Esophagus (tissue), 2 donors: ENCODE data around the gene TNN. TPM values are rescaled to one million over a fixed set of nuclear protein-coding genes. Genes with fewer than 3 reads are reported as not detected.

ENCODE experiments used
- H3K27ac ChIP-seq, 2 donors: one replicate each; pipeline ENCODE4 v1.5.1; 2013; ENCODE audit warnings: low read depth in 2 of 2, mild to moderate bottlenecking in 2 of 2, inconsistent platforms in 1 of 2, low read length in 1 of 2, moderate library complexity in 1 of 2
- H3K27me3 ChIP-seq, 2 donors: one replicate each; pipeline ENCODE4 v1.6.1; 2013; ENCODE audit warnings: low read length in 2 of 2, control low read depth in 1 of 2, mild to moderate bottlenecking in 1 of 2; ENCODE audit not compliant: insufficient read depth in 2 of 2, control insufficient read depth in 1 of 2
- H3K36me3 ChIP-seq, 2 donors: one replicate each; pipeline ENCODE4 v1.6.1; 2013; ENCODE audit warnings: low read length in 1 of 2; ENCODE audit not compliant: control insufficient read depth in 2 of 2, insufficient read depth in 2 of 2
- H3K4me1 ChIP-seq, 2 donors: one replicate each; pipeline ENCODE4 v1.6.1; 2013; ENCODE audit warnings: low read length in 1 of 2; ENCODE audit not compliant: control insufficient read depth in 2 of 2, insufficient read depth in 2 of 2
- H3K4me3 ChIP-seq, 2 donors: one replicate each; pipeline ENCODE4 v1.5.1; 2013; ENCODE audit warnings: low read length in 2 of 2, mild to moderate bottlenecking in 2 of 2, low read depth in 1 of 2, moderate library complexity in 1 of 2
- H3K9me3 ChIP-seq, 2 donors: one replicate each; pipeline ENCODE4 v1.6.1; 2013; ENCODE audit warnings: mild to moderate bottlenecking in 2 of 2, low read depth in 1 of 2, low read length in 1 of 2, moderate library complexity in 1 of 2; ENCODE audit not compliant: control insufficient read depth in 2 of 2, insufficient read depth in 1 of 2
- WGBS, 2 donors: extraction: QIAGEN DNeasy Blood & Tissue Kit; methylation state at CpG; one replicate each; pipeline ENCODE4 v1.1.7; 2013; 5-methylcytosine and 5-hydroxymethylcytosine counted together
- polyA plus RNA-seq, 2 donors: library from polyadenylated mRNA; stranded (reverse); fragments of 200-250 nt; gene quantifications; one replicate each; pipeline ENCODE4 v1.2.3, GENCODE V29; 2013
- donor health status: healthy with polysubstance abuse.
- donor health status: Bipolar disorder and iron deficiency.

The TNN gene
- polyA plus RNA-seq, 2 donors, result 0.07 to 0.08 TPM

DNA sequence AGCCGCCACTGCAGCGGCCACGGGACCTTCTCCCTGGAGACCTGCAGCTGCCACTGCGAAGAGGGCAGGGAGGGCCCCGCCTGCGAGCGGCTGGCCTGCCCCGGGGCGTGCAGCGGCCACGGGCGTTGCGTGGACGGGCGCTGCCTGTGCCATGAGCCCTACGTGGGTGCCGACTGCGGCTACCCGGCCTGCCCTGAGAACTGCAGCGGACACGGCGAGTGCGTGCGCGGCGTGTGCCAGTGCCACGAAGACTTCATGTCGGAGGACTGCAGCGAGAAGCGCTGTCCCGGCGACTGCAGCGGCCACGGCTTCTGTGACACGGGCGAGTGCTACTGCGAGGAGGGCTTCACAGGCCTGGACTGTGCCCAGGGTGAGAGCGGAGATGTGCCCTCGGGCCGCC, 11.7 kb downstream of the TNN start:
- H3K4me3 ChIP-seq, result no peak overlapping the region
- H3K4me1 ChIP-seq, result no peaks in the 10 kb centered on the region
- no peaks in the 10 kb centered on the region for H3K27me3 ChIP-seq
- 94 to 95% methylated on average over 40 of the region's 40 CpGs for WGBS, 2 donors
- H3K27ac ChIP-seq, result no peak overlapping the region
- no peaks in the 10 kb centered on the region for H3K36me3 ChIP-seq
- no peaks in the 10 kb centered on the region for H3K9me3 ChIP-seq

DNA sequence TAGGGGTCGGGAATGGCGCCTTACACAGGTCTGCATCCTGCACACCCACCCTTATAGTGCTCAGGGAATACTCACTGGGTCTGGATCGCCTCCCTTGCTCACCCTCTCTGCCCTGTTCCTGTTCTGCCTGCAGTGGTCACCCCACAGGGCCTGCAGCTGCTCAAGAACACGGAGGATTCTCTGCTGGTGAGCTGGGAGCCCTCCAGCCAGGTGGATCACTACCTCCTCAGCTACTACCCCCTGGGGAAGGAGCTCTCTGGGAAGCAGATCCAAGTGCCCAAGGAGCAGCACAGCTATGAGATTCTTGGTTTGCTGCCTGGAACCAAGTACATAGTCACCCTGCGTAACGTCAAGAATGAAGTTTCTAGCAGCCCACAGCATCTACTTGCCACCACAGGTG, 12.4 kb downstream of the TNN start:
- H3K27ac ChIP-seq, result no peak overlapping the region
- H3K27me3 ChIP-seq, result no peaks in the 10 kb centered on the region
- no peak overlapping the region for H3K4me3 ChIP-seq
- H3K36me3 ChIP-seq, result no peaks in the 10 kb centered on the region
- H3K4me1 ChIP-seq, result no peaks in the 10 kb centered on the region
- 78 to 79% methylated on average over 6 of the region's 6 CpGs for WGBS, 2 donors
- H3K9me3 ChIP-seq, result no peaks in the 10 kb centered on the region

DNA sequence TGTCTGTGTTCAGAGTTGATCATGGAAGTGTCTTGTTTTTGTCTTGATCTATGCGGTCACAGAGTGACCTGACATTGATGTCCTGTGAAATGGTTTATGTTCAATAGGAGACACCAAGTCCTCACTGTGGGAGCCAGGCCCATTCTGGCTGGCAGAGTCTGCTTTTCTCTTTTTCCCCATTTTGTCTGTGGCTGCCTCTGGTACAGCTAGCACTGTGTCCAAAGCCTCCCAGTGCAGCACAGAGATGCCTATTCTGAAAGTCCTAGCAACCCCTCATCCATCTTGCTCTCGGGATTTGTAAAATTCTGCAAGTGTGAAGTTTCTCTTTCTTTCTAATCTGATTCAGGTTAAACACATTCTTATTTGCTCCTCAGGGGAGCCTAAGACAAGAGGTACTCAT, 14.3 kb downstream of the TNN start:
- Histone ChIP-seq H3K9me3 (no peaks in the 10 kb centered on the region), H3K4me3 (no peak overlapping the region), H3K27me3 (no peaks in the 10 kb centered on the region), H3K27ac (no peak overlapping the region), H3K4me1 (no peaks in the 10 kb centered on the region), H3K36me3 (no peaks in the 10 kb centered on the region)
- 89 to 91% methylated on average over 2 of the region's 2 CpGs for WGBS, 2 donors

DNA sequence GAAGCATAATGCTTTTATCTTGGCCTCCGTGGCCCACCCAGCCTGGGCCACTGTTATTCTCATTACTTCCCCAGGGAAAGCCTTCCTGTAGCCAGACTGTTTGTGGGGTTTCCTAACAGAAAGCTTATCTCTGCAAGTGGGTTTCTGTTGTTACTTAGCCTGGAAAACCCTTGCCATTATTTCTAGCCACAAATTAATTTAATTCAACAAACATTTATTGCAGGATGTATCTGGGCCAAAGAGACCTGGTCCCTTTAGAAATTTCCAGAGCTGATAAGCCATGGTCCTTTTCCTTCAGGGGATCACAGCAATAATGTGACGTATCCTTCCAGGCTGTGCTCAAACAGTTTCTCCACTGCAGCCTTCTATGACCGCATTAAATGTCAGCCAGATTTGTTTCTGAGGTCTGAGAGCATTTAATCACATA, 20.9 kb downstream of the TNN start:
- no peaks in the 10 kb centered on the region for H3K4me1 ChIP-seq
- no peaks in the 10 kb centered on the region for H3K27me3 ChIP-seq
- H3K9me3 ChIP-seq, result no peaks in the 10 kb centered on the region
- no peaks in the 10 kb centered on the region for H3K36me3 ChIP-seq
- 79% methylated on average over 3 of the region's 3 CpGs for WGBS, 2 donors
- H3K4me3 ChIP-seq, result no peak overlapping the region
- H3K27ac ChIP-seq, result no peak overlapping the region

DNA sequence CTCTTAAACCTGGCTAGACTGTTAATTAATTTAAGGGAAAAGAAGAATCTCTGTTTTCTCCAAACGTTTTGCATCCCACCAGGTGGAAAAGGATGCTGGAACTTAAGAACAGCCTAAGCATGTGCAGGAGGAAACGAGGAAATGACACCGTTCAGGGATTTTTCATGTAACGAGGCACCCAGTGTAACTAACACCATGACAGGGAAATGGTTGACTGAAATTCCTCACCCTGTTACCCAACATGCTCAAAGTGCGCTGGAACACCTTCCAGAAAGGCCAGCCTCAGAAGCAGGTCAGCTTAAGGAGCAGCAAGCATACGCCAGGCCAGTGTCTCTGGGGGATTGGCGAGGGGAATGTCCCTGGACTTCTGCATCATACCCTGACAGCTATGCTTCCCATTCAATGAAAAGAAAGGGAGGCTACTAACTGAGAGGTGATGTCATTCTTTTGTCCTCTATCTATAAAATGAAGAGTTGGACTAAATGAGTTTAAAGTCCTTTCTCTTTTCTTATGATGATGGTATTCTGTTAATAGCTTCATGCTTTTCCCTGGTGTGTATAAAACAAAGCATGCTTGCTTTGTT, 21.6 kb downstream of the TNN start:
- H3K9me3 ChIP-seq, result no peaks in the 10 kb centered on the region
- H3K36me3 ChIP-seq, result no peaks in the 10 kb centered on the region
- H3K27me3 ChIP-seq, result no peaks in the 10 kb centered on the region
- H3K4me1 ChIP-seq, result no peaks in the 10 kb centered on the region
- H3K4me3 ChIP-seq, result no peak overlapping the region
- WGBS, 2 donors, result 66 to 71% methylated on average over 7 of the region's 7 CpGs
- no peak overlapping the region for H3K27ac ChIP-seq

DNA sequence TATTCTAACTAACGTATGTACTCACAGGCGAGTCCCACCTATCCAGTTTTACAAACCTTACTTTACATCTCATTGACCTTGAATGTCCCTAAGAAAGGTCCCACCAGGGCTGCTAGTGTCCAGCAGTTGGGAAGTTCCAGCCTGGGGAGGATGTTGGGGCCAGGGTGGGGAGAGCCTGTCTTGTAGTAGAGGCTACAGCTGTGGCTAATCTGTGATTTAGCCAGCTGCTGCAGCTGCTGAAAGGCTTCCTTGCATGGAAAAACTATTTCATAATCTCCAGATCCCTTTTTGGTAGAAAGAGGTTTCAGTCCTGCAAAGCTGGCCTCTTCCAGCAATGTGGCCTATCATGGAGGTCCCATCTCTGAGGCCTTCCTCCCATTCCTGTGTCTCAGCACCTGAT, 23.1 kb downstream of the TNN start:
- WGBS, 2 donors, result 92 to 97% methylated on average over 2 of the region's 2 CpGs
- Histone ChIP-seq H3K4me3 (no peak overlapping the region), H3K9me3 (no peaks in the 10 kb centered on the region), H3K4me1 (no peaks in the 10 kb centered on the region), H3K36me3 (no peaks in the 10 kb centered on the region), H3K27me3 (no peaks in the 10 kb centered on the region), H3K27ac (no peak overlapping the region)

DNA sequence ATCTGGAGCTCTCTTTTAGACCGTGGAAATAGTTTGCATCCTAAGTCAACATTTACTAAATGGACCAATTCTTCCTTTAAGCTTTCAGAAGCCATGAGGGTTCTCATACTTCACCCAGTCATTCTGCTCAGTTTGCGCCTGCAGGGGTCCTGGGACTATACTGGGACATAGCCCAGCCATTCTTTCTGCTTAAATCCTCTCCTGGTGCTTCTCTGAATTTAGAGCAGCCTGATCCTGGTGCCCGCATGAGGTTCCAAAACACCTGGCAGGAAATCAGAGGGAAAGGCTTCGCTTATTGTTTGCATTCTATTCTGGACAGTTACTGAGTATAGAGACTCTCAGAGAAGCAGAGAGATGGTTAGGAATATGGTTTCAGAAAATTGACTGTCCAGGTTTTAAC, 27.0 kb downstream of the TNN start:
- H3K27me3 ChIP-seq, result no peaks in the 10 kb centered on the region
- no peak overlapping the region for H3K27ac ChIP-seq
- no peaks in the 10 kb centered on the region for H3K9me3 ChIP-seq
- H3K36me3 ChIP-seq, result no peaks in the 10 kb centered on the region
- WGBS, 2 donors, result 57 to 61% methylated on average over 4 of the region's 4 CpGs
- H3K4me3 ChIP-seq, result no peak overlapping the region
- H3K4me1 ChIP-seq, result no peaks in the 10 kb centered on the region

DNA sequence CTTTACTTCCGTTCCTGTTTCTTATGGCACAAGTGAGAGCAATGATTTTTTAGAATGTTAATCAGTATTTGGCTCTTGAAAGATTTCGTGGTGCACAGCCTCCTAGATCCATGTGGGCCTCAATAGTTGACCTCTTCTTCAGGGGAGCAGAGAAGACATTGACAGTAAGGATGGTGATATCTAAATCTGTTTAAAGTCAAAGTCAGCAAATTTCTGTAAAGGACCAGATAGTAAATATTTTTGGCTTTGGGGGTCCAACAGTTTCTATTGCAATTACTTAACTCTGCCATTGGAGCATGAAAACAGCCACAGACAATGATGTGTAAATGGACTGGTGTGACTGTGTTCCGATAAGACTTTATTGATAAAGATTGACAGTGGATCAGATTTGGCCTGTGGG, 27.4 kb downstream of the TNN start:
- Histone ChIP-seq H3K9me3 (no peaks in the 10 kb centered on the region), H3K4me3 (no peak overlapping the region), H3K27me3 (no peaks in the 10 kb centered on the region), H3K36me3 (no peaks in the 10 kb centered on the region), H3K4me1 (no peaks in the 10 kb centered on the region), H3K27ac (no peak overlapping the region)
- 83 to 89% methylated on average over 3 of the region's 3 CpGs for WGBS, 2 donors

DNA sequence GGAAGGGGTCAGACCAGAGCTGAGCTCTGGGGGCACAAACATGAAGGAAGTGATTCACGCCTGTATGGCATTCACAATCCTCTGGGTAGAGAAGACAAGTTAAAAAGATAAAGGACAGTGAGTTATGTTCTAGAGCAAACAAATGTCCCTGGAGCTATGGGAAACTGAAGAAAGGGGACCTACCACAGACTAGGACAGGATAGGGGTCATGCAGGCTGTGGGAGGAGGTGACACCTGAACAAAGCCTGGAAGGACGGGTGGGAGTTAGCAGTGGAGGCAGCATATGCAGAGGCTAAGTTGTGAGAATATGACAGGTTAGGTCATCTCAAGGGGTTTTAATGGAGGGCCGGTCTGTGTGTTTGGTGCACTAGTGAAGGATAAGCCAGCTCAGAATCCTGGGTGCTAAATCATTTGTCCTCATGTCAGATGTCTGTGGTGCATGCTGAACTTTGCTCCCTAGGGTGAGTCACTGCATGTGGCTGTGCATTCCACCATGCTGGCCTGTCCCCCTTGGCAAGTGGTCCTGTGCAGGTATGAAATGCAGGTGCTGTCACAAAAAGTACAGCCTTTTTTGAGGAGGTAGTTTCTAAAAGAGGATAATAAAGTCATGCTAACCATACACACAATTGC, 28.5 kb downstream of the TNN start:
- H3K9me3 ChIP-seq, result no peaks in the 10 kb centered on the region
- H3K4me1 ChIP-seq, result no peaks in the 10 kb centered on the region
- no peaks in the 10 kb centered on the region for H3K36me3 ChIP-seq
- H3K4me3 ChIP-seq, result no peak overlapping the region
- no peaks in the 10 kb centered on the region for H3K27me3 ChIP-seq
- no peak overlapping the region for H3K27ac ChIP-seq
- 74 to 83% methylated on average over 3 of the region's 3 CpGs for WGBS, 2 donors

DNA sequence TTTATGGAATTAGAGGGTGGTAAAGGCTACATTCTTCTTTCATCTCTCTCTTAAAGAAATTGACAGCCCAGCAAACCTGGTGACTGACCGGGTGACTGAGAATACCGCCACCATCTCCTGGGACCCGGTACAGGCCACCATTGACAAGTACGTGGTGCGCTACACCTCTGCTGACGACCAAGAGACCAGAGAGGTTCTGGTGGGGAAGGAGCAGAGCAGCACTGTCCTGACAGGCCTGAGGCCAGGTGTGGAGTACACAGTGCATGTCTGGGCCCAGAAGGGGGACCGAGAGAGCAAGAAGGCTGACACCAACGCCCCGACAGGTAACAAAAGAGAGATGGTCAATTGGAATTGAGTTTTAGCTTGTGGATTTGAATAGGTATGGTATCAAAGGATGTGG, 29.7 kb downstream of the TNN start:
- H3K36me3 ChIP-seq, result no peaks in the 10 kb centered on the region
- 86 to 90% methylated on average over 9 of the region's 9 CpGs for WGBS, 2 donors

More for the DNA sequence above, 29.7 kb downstream of the TNN start:
- H3K27me3 ChIP-seq, result no peaks in the 10 kb centered on the region
- no peaks in the 10 kb centered on the region for H3K4me1 ChIP-seq
- no peak overlapping the region for H3K4me3 ChIP-seq
- no peak overlapping the region for H3K27ac ChIP-seq
- no peaks in the 10 kb centered on the region for H3K9me3 ChIP-seq
